Trophoblast cell (in vitro differentiated cells and primary cell): ENCODE measurements around the gene GINS3.

Experiments used
- DNase-seq, 2 donors: peaks; one replicate each; pipeline ENCODE4 v3.0.0-alpha.2; 2016
- H2AFZ ChIP-seq: 2 replicates; pipeline ENCODE4 v1.6.1; 2013; ENCODE audit warnings: low read length, moderate library complexity, mild to moderate bottlenecking; ENCODE audit not compliant: insufficient read depth, poor library complexity
- H2AK5ac ChIP-seq: 2 replicates; pipeline ENCODE4 v1.6.1; 2013; ENCODE audit warnings: mild to moderate bottlenecking, low read length
- H2BK120ac ChIP-seq: 2 replicates; pipeline ENCODE4 v1.6.1; 2013; ENCODE audit warnings: low read length, mild to moderate bottlenecking, moderate library complexity; ENCODE audit not compliant: insufficient read depth, poor library complexity
- H2BK12ac ChIP-seq: 2 replicates; pipeline ENCODE4 v1.6.1; 2013; ENCODE audit warnings: mild to moderate bottlenecking, low read length, moderate library complexity
- H2BK5ac ChIP-seq: 2 replicates; pipeline ENCODE4 v1.6.1; 2013; ENCODE audit warnings: low read length, low read depth, moderate library complexity, mild to moderate bottlenecking; ENCODE audit not compliant: poor library complexity
- H3K14ac ChIP-seq: 2 replicates; pipeline ENCODE4 v1.6.1; 2013; ENCODE audit warnings: mild to moderate bottlenecking, low read length
- H3K18ac ChIP-seq: 2 replicates; pipeline ENCODE4 v1.6.1; 2013; ENCODE audit warnings: mild to moderate bottlenecking, low read length
- H3K23ac ChIP-seq: 2 replicates; pipeline ENCODE4 v1.6.1; 2013; ENCODE audit warnings: low read length
- H3K27ac ChIP-seq: 2 replicates; pipeline ENCODE4 v1.5.1; 2013; ENCODE audit warnings: low read depth, mild to moderate bottlenecking, inconsistent platforms, low read length, moderate library complexity
- H3K27me3 ChIP-seq: 2 replicates; pipeline ENCODE4 v1.6.1; 2013; ENCODE audit warnings: inconsistent platforms, mild to moderate bottlenecking, low read length, moderate library complexity; ENCODE audit not compliant: insufficient read depth
- H3K36me3 ChIP-seq, 2 experiments: 1 replicate in 1 of 2; 2 replicates in 1 of 2; pipeline ENCODE4 v1.6.1; 2013; ENCODE audit warnings: low read length in 2 of 2, mild to moderate bottlenecking in 2 of 2, moderate library complexity in 1 of 2; ENCODE audit not compliant: insufficient read depth in 2 of 2, control insufficient read depth in 1 of 2
- H3K4ac ChIP-seq: 2 replicates; pipeline ENCODE4 v1.6.1; 2013; ENCODE audit warnings: low read depth, mild to moderate bottlenecking, low read length, moderate library complexity
- H3K4me1 ChIP-seq, 2 experiments: 1 replicate in 1 of 2; 2 replicates in 1 of 2; pipeline ENCODE4 v1.6.1; 2013; ENCODE audit warnings: low read length in 2 of 2, mild to moderate bottlenecking in 2 of 2, moderate library complexity in 1 of 2; ENCODE audit not compliant: insufficient read depth in 2 of 2, control insufficient read depth in 1 of 2
- H3K4me2 ChIP-seq: 2 replicates; pipeline ENCODE4 v1.6.1; 2013; ENCODE audit warnings: inconsistent platforms, mild to moderate bottlenecking, low read length, moderate library complexity
- H3K4me3 ChIP-seq: 2 replicates; pipeline ENCODE4 v1.5.1; 2013; ENCODE audit warnings: mild to moderate bottlenecking, low read depth, low read length, inconsistent platforms
- H3K79me1 ChIP-seq: one replicate; pipeline ENCODE4 v1.6.1; 2013; ENCODE audit warnings: low read length
- H3K79me2 ChIP-seq: 2 replicates; pipeline ENCODE4 v1.6.1; 2013; ENCODE audit warnings: low read length, mild to moderate bottlenecking; ENCODE audit not compliant: control insufficient read depth, insufficient read depth, poor library complexity
- H3K9ac ChIP-seq: 2 replicates; pipeline ENCODE4 v1.6.1; 2013; ENCODE audit warnings: mild to moderate bottlenecking, low read length
- H3K9me3 ChIP-seq: 2 replicates; pipeline ENCODE4 v1.6.1; 2013; ENCODE audit warnings: low read depth, mild to moderate bottlenecking, control low read depth, inconsistent platforms, low read length; ENCODE audit not compliant: insufficient read depth
- H4K12ac ChIP-seq: 2 replicates; pipeline ENCODE4 v1.6.1; 2013; ENCODE audit warnings: low read depth, mild to moderate bottlenecking, low read length, moderate library complexity
- H4K8ac ChIP-seq: 2 replicates; pipeline ENCODE4 v1.6.1; 2013; ENCODE audit warnings: low read depth, mild to moderate bottlenecking, low read length, moderate library complexity
- H4K91ac ChIP-seq: one replicate; pipeline ENCODE4 v1.6.1; 2013; ENCODE audit warnings: low read depth, mild to moderate bottlenecking, low read length, moderate library complexity
- WGBS: extraction: QIAGEN DNeasy Blood & Tissue Kit; methylation state at CpG from one replicate; pipeline ENCODE4 v1.1.7; 2013; ENCODE audit warnings: missing lambda C conversion rate; ENCODE audit not compliant: insufficient read length, insufficient coverage; ENCODE audit errors: extremely low coverage; 5-methylcytosine and 5-hydroxymethylcytosine counted together

The GINS3 gene

DNA sequence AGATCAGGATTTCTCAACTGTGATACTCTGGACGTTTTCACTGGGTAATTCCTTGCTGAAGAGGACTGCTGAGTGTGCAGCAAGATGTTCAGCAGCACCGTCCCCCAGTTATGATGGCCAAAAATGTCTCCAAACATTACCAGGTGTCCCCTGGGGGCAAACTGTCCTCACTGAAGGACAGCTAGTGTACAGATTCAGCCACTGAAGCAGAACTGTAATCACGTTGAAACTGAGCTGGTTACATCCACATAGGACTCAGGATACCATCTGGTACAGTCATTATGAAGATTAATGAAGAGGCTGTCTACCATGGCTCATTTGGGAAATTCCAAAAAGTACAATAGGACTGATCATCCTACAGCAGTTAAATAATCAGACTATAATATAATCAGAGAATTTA, 43.3 kb upstream of the GINS3 start:
- H3K4ac ChIP-seq: no peak overlapping the region
- no peak overlapping the region for H3K27ac ChIP-seq
- no peaks in the 10 kb centered on the region for H3K79me1 ChIP-seq
- no peak overlapping the region for H3K23ac ChIP-seq
- peak overlapping the region; percentile 10 for H2AFZ ChIP-seq
- no peak for DNase-seq
- H2BK120ac ChIP-seq: no peak overlapping the region
- H3K4me3 ChIP-seq: no peak overlapping the region
- no peak overlapping the region for H3K18ac ChIP-seq
- H4K12ac ChIP-seq: no peak overlapping the region
- no peak overlapping the region for H2AK5ac ChIP-seq
- no peak overlapping the region for H4K91ac ChIP-seq
- no peaks in the 10 kb centered on the region for H3K79me2 ChIP-seq
- H3K27me3 ChIP-seq: no peaks in the 10 kb centered on the region
- no peak overlapping the region for H3K9ac ChIP-seq
- peaks cover 2% of the 10 kb centered on the region for H3K9me3 ChIP-seq
- H3K36me3 ChIP-seq: no peaks in the 10 kb centered on the region
- no peak overlapping the region for H3K4me2 ChIP-seq
- H3K4me1 ChIP-seq: no peaks in the 10 kb centered on the region
- no peak overlapping the region for H2BK5ac ChIP-seq
- no CpG with 5 or more reads among the region's 3 CpGs for WGBS
- no peak overlapping the region for H4K8ac ChIP-seq
- no peak overlapping the region for H3K14ac ChIP-seq
- no peak overlapping the region for H2BK12ac ChIP-seq

DNA sequence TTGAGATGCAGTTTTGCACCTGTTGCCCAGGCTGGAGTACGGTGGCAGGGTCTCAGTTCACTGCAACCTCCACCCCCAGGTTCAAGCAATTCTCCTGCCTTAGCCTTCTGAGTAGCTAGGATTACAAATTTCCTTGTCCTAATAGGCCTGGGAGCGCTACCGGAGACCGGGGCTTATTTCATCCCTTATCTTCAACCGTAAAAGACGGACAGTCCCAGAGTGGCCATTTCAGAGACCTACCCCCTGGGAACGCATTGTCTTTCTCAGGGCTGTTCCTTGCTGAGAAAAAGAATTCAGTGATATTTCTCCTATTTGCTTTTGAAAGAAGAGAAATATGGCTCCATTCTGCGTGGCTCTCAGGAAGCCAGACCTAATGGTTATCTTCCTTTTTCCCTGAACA, 39.6 kb upstream of the GINS3 start:
- peaks cover 2% of the 10 kb centered on the region for H3K9me3 ChIP-seq
- no peaks in the 10 kb centered on the region for H3K27me3 ChIP-seq
- no peak overlapping the region for H2AK5ac ChIP-seq
- no peak overlapping the region for H3K4me3 ChIP-seq
- H4K12ac ChIP-seq: no peak overlapping the region
- H3K36me3 ChIP-seq: no peaks in the 10 kb centered on the region
- WGBS: no CpG with 5 or more reads among the region's 8 CpGs
- no peaks in the 10 kb centered on the region for H3K79me1 ChIP-seq
- H3K18ac ChIP-seq: no peak overlapping the region
- DNase-seq: no peak
- no peaks in the 10 kb centered on the region for H3K4me1 ChIP-seq
- H2BK5ac ChIP-seq: no peak overlapping the region
- H3K9ac ChIP-seq: no peak overlapping the region
- no peak overlapping the region for H3K27ac ChIP-seq
- no peak overlapping the region for H3K4me2 ChIP-seq
- no peak overlapping the region for H3K4ac ChIP-seq
- H4K91ac ChIP-seq: no peak overlapping the region
- no peak overlapping the region for H3K14ac ChIP-seq
- no peak overlapping the region for H2BK120ac ChIP-seq
- H4K8ac ChIP-seq: no peak overlapping the region
- no peak overlapping the region for H2AFZ ChIP-seq
- H3K23ac ChIP-seq: no peak overlapping the region
- no peaks in the 10 kb centered on the region for H3K79me2 ChIP-seq
- no peak overlapping the region for H2BK12ac ChIP-seq

GRCh38 chr16:58360041-58360634, 32.1 kb upstream of the GINS3 start:
- Histone ChIP-seq H2AFZ (no peak overlapping the region), H4K91ac (no peak overlapping the region), H3K36me3 (no peaks in the 10 kb centered on the region), H3K4ac (no peak overlapping the region), H2BK12ac (no peak overlapping the region), H2BK5ac (no peak overlapping the region), H3K9me3 (peaks cover 7% of the 10 kb centered on the region), H3K4me1 (no peaks in the 10 kb centered on the region), H3K4me3 (no peak overlapping the region), H3K14ac (no peak overlapping the region), H3K9ac (no peak overlapping the region), H3K18ac (no peak overlapping the region), H2BK120ac (no peak overlapping the region), H3K79me1 (no peaks in the 10 kb centered on the region), H3K79me2 (no peaks in the 10 kb centered on the region), H3K27ac (no peak overlapping the region), H4K8ac (no peak overlapping the region), H2AK5ac (no peak overlapping the region), H4K12ac (no peak overlapping the region), H3K4me2 (no peak overlapping the region), H3K27me3 (no peaks in the 10 kb centered on the region), H3K23ac (no peak overlapping the region)
- DNase-seq: no peak

- Histone ChIP-seq H2AFZ (no peak overlapping the region), H3K4me2 (no peak overlapping the region), H3K36me3 (no peaks in the 10 kb centered on the region), H2BK120ac (no peak overlapping the region), H3K14ac (no peak overlapping the region), H3K18ac (no peak overlapping the region), H3K4me3 (no peak overlapping the region), H2BK5ac (no peak overlapping the region), H3K9me3 (peaks cover 7% of the 10 kb centered on the region), H3K4ac (no peak overlapping the region), H4K91ac (no peak overlapping the region), H2BK12ac (no peak overlapping the region), H4K8ac (no peak overlapping the region), H3K79me2 (no peaks in the 10 kb centered on the region), H3K79me1 (no peaks in the 10 kb centered on the region), H4K12ac (no peak overlapping the region), H3K4me1 (no peaks in the 10 kb centered on the region), H3K27me3 (no peaks in the 10 kb centered on the region), H2AK5ac (no peak overlapping the region), H3K23ac (no peak overlapping the region), H3K27ac (no peak overlapping the region), H3K9ac (no peak overlapping the region)
- no peak for DNase-seq
Observed at GRCh38 chr16:58361726-58362125, 30.5 kb upstream of the GINS3 start.
